Adrenal gland (tissue), 5 donors: ENCODE measurements around the gene IRF4.

Source experiments
- CTCF ChIP-seq, 6 experiments: fragments of 450-650 bp in 4 of 6; fragments of 200-600 bp in 2 of 6; sonication (generic) in 1 of 6; IDR thresholded peaks; 1 replicate in 5 of 6; 2 replicates in 1 of 6; pipeline versions ENCODE4 v1.5.1 to v1.8.0; 2016 to 2021; ENCODE audit warnings: antibody characterized with exemption in 6 of 6, mild to moderate bottlenecking in 2 of 6, moderate library complexity in 1 of 6
- POLR2A ChIP-seq, 2 donors: fragments of 450-650 bp; IDR thresholded peaks; one replicate each; pipeline ENCODE4 v1.6.1; 2017; ENCODE audit warnings: antibody characterized with exemption in 2 of 2, mild to moderate bottlenecking in 2 of 2, moderate library complexity in 1 of 2
- donor health status: DM: no; HTN: no; CAD: no.

- TF ChIP-seq CTCF (IDR thresholded peaks at IDR 0.05) (no peak), POLR2A (IDR thresholded peaks at IDR 0.05) (no peak)
Observed at GRCh38 chr6:431986-432385, 40.4 kb downstream of the IRF4 start.
